ENCODE data around the gene AXIN2.

Gene AXIN2

DNA sequence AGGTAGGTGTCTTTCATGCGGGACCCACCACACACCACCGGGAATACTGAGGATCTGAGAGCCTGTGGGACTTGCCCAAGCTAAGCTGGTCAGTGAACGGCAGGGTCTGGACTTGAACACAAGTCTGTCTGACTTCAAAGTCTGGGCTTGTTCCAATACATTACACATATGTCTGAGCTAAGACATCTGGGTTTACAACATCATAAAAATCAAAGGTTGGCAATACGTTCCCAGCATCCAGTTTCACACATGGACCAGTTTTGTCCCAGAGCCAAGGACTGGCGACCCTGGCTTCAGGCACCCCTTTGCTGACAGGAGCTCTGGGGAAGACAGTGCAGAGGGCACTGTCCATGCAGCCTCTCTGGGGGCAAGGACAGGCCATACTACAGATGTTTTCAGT, 27.9 kb upstream of the AXIN2 start:
- DNase-seq (ENCODE audit: low read depth, low spot score) = no peak
- H3K9ac ChIP-seq (ENCODE audit: insufficient read length, low read depth) = no peak overlapping the region
- H3K9me3 ChIP-seq (ENCODE audit: insufficient read depth, low read length) = no peaks in the 10 kb centered on the region
- H3K27me3 ChIP-seq (ENCODE audit: insufficient read depth, insufficient read length) = peaks cover 8% of the 10 kb centered on the region
- TF ChIP-seq ZNF274 (IDR thresholded peaks at IDR 0.05; ENCODE audit: low read depth, low read length) (no peak), YY1 (IDR thresholded peaks at IDR 0.05; ENCODE audit: insufficient read depth, insufficient read length) (no peak), SUZ12 (IDR thresholded peaks at IDR 0.05; ENCODE audit: extremely low read depth, insufficient read depth, insufficient read length) (no peak)
- peaks cover 14% of the 10 kb centered on the region for H3K4me1 ChIP-seq (ENCODE audit: insufficient read depth, insufficient read length)
- no peak overlapping the region for H3K4me3 ChIP-seq (ENCODE audit: insufficient read length, low read depth)
- H3K36me3 ChIP-seq (ENCODE audit: insufficient read depth, insufficient read length, low read length) = no peaks in the 10 kb centered on the region

DNA sequence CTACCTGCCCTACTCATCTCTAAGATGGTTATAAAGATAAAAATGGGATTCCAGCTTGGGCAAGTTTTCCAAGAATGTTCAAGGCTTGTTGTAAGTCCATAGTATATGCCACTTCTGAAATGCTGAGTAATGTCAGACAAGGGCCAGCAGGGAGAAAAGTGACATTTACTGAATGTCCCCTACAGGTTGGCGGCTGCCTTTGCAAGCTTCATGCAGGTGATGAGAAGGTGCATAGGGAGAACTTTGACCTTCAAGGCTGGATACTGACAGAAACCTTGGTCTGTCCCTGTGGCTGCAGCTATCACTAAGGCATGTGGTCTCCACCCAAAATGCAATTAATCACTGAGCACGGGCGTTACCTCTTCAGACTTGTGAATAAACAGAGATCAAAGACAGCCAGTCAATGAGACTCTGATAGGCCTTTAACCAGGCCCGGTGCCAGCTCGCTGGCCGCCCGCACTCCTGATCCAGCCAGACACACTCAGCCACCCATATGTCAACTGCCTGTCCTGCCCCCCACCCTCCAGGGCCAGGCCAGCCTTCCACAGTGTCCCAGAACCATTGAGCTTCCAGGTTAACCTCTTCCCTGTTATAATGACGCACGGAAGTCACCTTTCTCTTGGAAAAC, 26.8 kb upstream of the AXIN2 start:
- Histone ChIP-seq H3K36me3 (ENCODE audit: insufficient read depth, insufficient read length, low read length) (no peaks in the 10 kb centered on the region), H3K9ac (ENCODE audit: insufficient read length, low read depth) (no peak overlapping the region), H3K4me1 (ENCODE audit: insufficient read depth, insufficient read length) (peaks cover 14% of the 10 kb centered on the region), H3K9me3 (ENCODE audit: insufficient read depth, low read length) (no peaks in the 10 kb centered on the region), H3K4me3 (ENCODE audit: insufficient read length, low read depth) (no peak overlapping the region), H3K27me3 (ENCODE audit: insufficient read depth, insufficient read length) (peaks cover 8% of the 10 kb centered on the region)
- no peak for DNase-seq (ENCODE audit: low read depth, low spot score)
- TF ChIP-seq ZNF274 (IDR thresholded peaks at IDR 0.05; ENCODE audit: low read depth, low read length) = no peak
- TF ChIP-seq SUZ12 (IDR thresholded peaks at IDR 0.05; ENCODE audit: extremely low read depth, insufficient read depth, insufficient read length) = no peak
- TF ChIP-seq YY1 (IDR thresholded peaks at IDR 0.05; ENCODE audit: insufficient read depth, insufficient read length) = no peak

DNA sequence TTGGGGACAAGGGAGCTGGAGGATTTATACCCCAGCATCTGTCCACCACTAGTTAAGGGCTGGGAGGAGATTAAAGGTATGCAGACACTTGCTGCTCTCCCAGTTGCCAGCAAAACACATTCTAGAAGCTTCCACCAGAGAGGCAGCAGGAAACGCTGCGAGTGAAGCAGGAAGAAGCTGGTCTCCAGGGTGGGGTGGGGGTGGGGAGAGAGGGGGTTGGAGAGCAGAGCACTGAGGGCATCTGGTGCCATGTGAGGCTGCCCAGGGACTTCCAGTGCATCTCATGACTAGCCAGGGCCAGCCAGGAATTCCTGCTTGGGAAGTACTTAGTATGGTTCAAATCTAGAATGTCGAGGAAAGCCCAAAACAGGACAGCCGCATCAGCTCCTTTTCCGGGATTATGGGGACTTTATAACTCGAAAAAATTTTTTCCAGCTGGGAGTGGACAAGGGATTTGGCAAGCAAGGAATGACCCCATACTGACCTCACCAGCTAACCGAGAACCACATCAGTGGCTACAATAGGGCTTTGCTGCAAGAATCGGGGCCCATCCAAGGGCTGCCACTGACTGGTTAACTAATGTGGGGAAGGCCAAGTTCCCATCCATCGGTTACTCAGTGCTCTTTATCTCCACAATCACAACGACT, 26.2 kb upstream of the AXIN2 start:
- peaks cover 8% of the 10 kb centered on the region for H3K27me3 ChIP-seq (ENCODE audit: insufficient read depth, insufficient read length)
- H3K9ac ChIP-seq (ENCODE audit: insufficient read length, low read depth) = no peak overlapping the region
- peaks cover 10% of the 10 kb centered on the region for H3K4me1 ChIP-seq (ENCODE audit: insufficient read depth, insufficient read length)
- H3K4me3 ChIP-seq (ENCODE audit: insufficient read length, low read depth) = no peak overlapping the region
- TF ChIP-seq ZNF274 (IDR thresholded peaks at IDR 0.05; ENCODE audit: low read depth, low read length) (no peak), YY1 (IDR thresholded peaks at IDR 0.05; ENCODE audit: insufficient read depth, insufficient read length) (no peak), SUZ12 (IDR thresholded peaks at IDR 0.05; ENCODE audit: extremely low read depth, insufficient read depth, insufficient read length) (no peak)
- no peaks in the 10 kb centered on the region for H3K9me3 ChIP-seq (ENCODE audit: insufficient read depth, low read length)
- H3K36me3 ChIP-seq (ENCODE audit: insufficient read depth, insufficient read length, low read length) = no peaks in the 10 kb centered on the region
- DNase-seq (ENCODE audit: low read depth, low spot score) = no peak

DNA sequence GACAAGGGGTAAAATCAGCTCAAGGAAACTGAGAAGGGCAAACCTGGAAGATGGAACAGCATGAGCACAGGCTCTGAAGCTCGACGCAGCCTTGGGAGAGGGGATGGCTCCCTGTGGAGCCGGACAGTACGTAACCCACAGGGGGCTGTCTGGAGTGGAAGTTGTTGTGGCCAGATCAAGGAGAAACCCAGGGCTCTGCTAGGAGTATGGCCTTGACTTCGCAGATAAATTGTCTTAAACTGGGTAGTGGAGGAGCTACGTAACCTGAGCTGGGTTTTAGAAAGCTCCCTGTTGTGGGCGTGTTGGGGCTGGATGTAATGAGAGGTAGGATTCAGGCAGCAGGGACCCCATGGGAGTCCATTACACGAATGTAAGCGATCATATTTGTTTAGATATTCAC, 25.5 kb upstream of the AXIN2 start:
- no peak for TF ChIP-seq ZNF274 (IDR thresholded peaks at IDR 0.05; ENCODE audit: low read depth, low read length)
- no peak for TF ChIP-seq SUZ12 (IDR thresholded peaks at IDR 0.05; ENCODE audit: extremely low read depth, insufficient read depth, insufficient read length)
- no peak for TF ChIP-seq YY1 (IDR thresholded peaks at IDR 0.05; ENCODE audit: insufficient read depth, insufficient read length)

DNA sequence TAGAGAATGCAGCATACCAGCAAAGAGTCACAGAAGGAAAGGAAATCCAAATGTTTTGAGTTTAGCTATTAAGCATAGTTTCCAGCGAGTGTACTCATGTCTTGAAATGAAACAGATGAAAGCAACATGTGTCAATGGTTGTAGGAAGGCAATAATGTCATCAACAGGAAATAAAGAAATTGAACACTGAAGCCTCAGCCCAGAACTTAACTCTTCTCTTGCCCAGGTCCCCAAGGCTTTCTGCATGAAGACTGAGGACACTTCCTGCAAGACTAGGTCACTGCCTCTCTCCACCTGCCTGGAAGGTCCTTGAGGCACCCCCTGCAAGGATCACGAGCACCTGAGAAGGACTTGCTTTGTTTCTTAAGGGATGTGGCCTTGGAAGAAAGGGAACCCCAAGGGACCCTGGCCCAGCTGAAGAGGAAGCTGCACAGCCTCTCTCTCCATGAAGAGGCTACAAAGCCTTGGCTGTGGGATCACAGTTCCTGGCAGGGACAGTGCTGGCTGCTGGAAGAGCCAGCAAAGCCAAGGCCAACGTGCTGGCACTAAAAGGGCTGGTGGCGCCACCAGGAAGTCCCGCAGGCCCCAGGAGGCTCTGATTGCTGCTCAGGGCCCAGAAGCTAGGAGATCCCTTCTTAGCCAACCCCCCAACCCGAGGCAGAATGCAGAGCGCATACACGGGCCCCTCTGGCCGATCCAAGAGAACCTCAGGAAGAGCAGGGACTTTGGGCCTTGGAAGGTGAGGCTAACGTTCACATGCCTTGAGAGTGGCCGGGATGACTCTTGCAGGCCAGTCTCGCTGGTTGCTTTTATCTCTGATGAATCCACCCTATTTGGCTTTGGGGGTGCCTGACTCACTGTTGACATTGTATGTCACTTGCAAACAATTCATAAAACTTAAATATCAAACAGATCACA, 23.4 kb upstream of the AXIN2 start:
- H3K4me3 ChIP-seq (ENCODE audit: insufficient read length, low read depth) = no peak overlapping the region
- TF ChIP-seq ZNF274 (IDR thresholded peaks at IDR 0.05; ENCODE audit: low read depth, low read length) (no peak), YY1 (IDR thresholded peaks at IDR 0.05; ENCODE audit: insufficient read depth, insufficient read length) (no peak), SUZ12 (IDR thresholded peaks at IDR 0.05; ENCODE audit: extremely low read depth, insufficient read depth, insufficient read length) (no peak)

More for the DNA sequence above, 25.5 kb upstream of the AXIN2 start:
- Histone ChIP-seq H3K27me3 (ENCODE audit: insufficient read depth, insufficient read length) (peaks cover 8% of the 10 kb centered on the region), H3K9ac (ENCODE audit: insufficient read length, low read depth) (no peak overlapping the region), H3K4me1 (ENCODE audit: insufficient read depth, insufficient read length) (peaks cover 10% of the 10 kb centered on the region), H3K9me3 (ENCODE audit: insufficient read depth, low read length) (no peaks in the 10 kb centered on the region), H3K4me3 (ENCODE audit: insufficient read length, low read depth) (no peak overlapping the region), H3K36me3 (ENCODE audit: insufficient read depth, insufficient read length, low read length) (no peaks in the 10 kb centered on the region)
- no peak for DNase-seq (ENCODE audit: low read depth, low spot score)

DNA sequence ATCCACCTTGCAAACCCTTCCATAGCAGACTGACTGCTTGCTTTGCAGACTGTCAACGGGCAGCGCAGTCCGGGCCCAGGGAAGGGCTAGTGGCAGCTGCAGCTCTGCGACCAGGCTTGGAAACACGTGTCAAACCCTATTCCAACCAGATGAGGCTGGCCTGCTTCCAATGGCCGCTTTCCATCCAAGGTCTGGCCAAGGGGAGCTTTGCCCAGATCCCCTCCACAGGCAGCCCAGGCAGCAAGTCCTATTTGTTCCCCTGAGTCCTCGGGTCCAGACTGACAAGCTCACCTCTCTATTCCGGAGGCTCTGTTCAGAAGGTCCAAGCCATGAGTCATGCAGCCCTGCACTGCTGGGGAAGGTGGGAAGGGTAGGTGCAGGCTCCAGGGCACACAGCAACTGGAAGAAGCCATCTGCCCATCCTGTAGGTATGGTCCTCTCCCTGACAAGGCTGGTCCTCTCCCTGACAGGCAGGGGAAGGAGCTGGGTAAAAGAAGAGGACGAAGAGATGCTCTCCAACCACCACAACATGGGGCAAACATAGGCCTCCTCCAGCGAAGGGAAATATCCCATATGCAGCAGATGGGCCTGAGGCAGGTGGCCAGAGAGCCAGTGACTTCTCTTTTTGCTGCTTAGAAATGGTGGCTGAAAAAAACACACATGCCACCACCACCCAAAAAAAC, 22.6 kb upstream of the AXIN2 start:
- no peak for TF ChIP-seq ZNF274 (IDR thresholded peaks at IDR 0.05; ENCODE audit: low read depth, low read length)
- no peak for TF ChIP-seq SUZ12 (IDR thresholded peaks at IDR 0.05; ENCODE audit: extremely low read depth, insufficient read depth, insufficient read length)
- no peak for TF ChIP-seq YY1 (IDR thresholded peaks at IDR 0.05; ENCODE audit: insufficient read depth, insufficient read length)
- peaks cover 8% of the 10 kb centered on the region for H3K27me3 ChIP-seq (ENCODE audit: insufficient read depth, insufficient read length)
- no peaks in the 10 kb centered on the region for H3K36me3 ChIP-seq (ENCODE audit: insufficient read depth, insufficient read length, low read length)
- H3K9ac ChIP-seq (ENCODE audit: insufficient read length, low read depth) = no peak overlapping the region
- H3K4me1 ChIP-seq (ENCODE audit: insufficient read depth, insufficient read length) = peaks cover 10% of the 10 kb centered on the region
- no peak overlapping the region for H3K4me3 ChIP-seq (ENCODE audit: insufficient read length, low read depth)
- no peaks in the 10 kb centered on the region for H3K9me3 ChIP-seq (ENCODE audit: insufficient read depth, low read length)
- no peak for DNase-seq (ENCODE audit: low read depth, low spot score)

More for the DNA sequence above, 23.4 kb upstream of the AXIN2 start:
- no peak overlapping the region for H3K9ac ChIP-seq (ENCODE audit: insufficient read length, low read depth)
- H3K9me3 ChIP-seq (ENCODE audit: insufficient read depth, low read length) = no peaks in the 10 kb centered on the region
- no peak for DNase-seq (ENCODE audit: low read depth, low spot score)
- H3K4me1 ChIP-seq (ENCODE audit: insufficient read depth, insufficient read length) = peaks cover 10% of the 10 kb centered on the region
- no peaks in the 10 kb centered on the region for H3K36me3 ChIP-seq (ENCODE audit: insufficient read depth, insufficient read length, low read length)
- H3K27me3 ChIP-seq (ENCODE audit: insufficient read depth, insufficient read length) = peaks cover 8% of the 10 kb centered on the region

All from NT2/D1 (cell line).